ENCODE data around the gene ABCG4.

GRCh38 chr11:119188887-119189286 lies 40.0 kb downstream of the ABCG4 start:
- no peak for TF ChIP-seq ZNF274 (IDR thresholded peaks at IDR 0.05; ENCODE audit: low read depth, low read length)
- no peak for TF ChIP-seq YY1 (IDR thresholded peaks at IDR 0.05; ENCODE audit: insufficient read depth, insufficient read length)

Measured in NT2/D1 (cell line).